Activated CD8-positive, alpha-beta memory T cell treated with anti-CD3 and anti-CD28 coated beads for 1 hour (primary cell): Measurements from ENCODE around the gene ADAT3.

ENCODE experiments used
- DNase-seq, 2 donors: peaks; one replicate each; pipeline ENCODE4 v3.0.0-alpha.2; 2020; ENCODE audit warnings: low read depth in 1 of 2; ENCODE audit errors: extremely low read depth in 1 of 2

The ADAT3 gene

GRCh38 chr19:1936916-1937610 lies 31.9 kb downstream of the ADAT3 start:
- DNase-seq = no peak

DNA sequence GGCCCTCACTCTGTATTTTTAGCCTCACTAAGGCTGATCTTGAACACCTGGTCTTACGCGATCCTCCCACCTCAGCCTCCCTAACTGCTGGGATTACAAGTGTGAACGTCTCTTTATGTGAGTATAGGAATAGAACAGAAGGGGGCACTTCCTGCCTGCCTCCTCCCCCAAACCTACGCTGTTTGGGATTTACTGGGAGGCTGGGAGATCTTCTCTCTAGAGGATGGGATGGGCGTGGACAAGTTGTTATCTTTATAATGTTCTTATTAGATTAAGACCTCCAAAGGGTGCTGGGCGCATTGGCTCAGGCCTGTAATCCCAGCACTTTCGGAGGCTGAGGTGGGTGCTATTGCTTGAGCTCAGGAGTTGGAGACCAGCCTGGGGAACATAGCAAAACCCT lies 32.9 kb downstream of the ADAT3 start:
- no peak for DNase-seq

DNA sequence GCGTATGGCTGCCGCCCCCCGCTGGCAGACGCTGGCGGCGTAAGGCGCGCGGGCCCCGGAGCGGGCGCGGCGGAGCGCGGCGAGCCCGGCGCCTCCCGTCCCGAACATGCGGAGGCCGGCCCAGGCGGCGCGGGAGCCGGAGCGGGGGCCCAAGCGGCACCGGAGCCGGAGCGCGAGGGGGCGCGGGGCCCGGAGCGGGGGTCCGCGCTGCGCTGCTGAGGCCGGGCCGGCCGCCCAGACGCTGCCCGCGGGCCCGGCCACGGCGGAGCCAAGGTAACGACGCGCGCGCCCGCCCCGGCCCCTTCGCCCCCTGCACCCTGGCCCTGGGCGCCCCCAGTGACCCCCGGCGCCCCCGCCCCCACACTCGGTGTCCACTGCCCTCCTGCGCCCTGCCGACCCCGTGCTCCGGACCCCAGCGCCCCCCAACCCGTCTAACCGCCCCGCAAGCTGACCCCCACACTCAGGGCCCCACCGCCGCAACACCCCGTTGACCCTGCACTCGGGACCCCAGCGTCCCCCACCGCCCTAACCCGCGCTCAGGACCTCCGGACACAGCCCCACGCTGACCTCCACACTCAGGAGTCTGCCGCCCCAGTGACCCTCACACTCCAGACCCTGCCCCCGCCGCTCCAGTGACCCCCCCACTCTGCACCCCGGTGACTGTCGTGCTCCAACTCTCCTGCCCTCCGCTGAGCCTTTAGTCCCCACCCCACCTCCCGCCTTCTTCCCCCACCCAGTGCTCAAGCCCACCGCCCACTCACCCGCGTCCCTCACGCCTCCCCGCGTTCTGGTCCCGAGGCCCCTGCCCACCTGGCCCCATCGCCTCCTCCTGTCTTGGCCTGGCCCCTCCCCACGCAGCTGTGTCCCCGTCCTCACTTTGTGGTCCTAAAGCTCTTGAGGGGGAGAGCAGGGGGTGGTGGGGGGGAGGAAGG lies 36.2 kb downstream of the ADAT3 start, which contains the start of gene CSNK1G2:
TSS of gene CSNK1G2 (plus strand) at position 27 of the 932 bp plus-strand sequence. CDS start 28,601 bp downstream, outside the sequence.
- no peak for DNase-seq

DNA sequence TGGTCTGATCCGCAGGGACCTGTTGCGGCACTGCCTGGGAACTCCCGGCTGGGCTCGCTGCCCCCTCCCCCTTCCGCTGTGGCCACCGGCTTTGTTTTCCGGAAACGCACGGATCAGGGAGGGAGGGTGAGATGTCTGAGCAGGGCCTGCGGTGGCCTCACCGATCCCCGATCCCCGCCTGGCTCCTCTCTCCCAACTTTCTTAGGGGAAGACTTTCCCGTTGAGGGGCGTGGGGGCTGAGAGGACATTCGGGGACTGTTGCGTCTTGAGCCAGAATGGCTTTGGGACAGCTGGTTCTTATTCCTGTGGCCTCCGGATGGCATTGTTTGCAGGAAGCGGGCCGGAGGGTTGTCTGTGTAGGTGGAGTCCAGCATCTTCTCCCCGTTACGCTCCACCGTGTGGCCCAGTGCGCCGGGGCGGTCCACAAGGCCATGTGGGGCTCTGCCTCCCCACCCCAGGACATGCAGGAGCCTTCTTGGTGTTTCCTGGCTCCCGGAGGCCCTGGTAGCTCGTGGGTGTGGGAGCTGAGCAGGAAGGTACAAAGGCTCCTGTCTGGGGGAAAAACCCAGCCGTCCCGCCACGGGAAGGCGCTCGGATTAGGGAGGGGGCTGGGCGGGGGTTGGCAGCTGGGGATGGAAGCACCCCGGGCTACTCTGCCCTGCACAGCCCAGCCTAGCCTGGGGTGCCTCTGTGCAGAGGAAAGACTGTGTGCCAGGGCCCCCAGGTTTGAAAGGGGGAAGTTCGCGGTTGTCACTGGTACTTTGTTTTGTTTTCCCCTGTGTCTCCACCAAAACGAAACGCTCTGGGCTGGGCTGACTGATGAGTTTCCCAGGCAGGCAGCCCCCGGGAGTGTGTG lies 37.1 kb downstream of the ADAT3 start:
- peak; percentile 59 to 60 for DNase-seq

DNA sequence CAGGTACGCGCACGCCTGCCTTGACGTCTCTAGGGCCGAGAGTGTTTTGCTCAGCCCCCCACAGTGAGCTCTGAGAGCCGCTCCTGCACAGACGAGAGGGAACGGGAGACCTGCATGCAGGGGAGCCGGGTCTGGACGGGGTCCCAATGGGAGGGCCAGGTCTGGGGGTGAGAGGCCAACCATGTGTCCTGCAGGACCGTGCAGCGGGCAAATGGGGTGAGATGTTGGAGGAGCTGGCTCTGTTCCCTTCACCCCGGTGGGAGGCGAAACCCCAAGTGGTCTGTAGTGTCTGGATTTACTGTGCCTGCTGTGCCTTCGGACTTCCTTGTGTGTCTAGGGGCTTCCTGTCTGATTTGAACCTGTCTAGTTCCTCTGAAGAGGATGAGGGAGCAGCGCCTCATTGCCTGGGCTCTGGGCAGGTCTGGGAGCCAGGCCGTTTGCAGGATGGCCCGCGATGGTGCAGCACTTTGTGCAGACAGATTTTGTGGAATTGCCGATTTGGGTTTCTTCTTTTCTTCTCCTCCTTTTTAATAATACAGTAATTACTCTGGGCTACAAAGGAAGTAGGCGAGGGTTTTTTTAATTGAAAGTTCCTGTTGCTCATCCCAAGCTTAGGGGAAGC lies 37.8 kb downstream of the ADAT3 start:
- DNase-seq = no peak

DNA sequence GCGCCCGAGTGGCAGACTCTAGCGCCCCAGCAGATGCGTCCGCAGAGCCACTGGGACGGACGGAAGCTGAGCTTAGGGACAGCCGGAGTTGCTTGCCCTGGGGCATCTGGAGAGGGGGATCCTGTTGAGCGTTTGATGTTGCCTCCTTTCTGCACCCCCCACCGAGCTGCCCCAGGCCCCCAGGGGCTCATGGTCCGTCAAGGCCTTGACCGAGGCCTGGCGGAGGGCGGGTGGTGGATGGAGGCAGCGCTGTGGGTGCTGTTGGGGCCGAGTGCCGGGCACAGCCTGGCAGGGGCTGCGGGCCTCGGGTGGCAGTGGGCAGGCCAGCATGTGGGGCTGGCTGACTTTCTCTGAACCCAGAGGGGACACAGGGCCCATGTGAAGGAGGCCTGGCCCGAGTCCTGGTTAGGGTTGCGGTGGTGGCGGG lies 38.5 kb downstream of the ADAT3 start:
- DNase-seq = no peak

GRCh38 chr19:1944088-1944915 lies 39.1 kb downstream of the ADAT3 start:
- no peak for DNase-seq

DNA sequence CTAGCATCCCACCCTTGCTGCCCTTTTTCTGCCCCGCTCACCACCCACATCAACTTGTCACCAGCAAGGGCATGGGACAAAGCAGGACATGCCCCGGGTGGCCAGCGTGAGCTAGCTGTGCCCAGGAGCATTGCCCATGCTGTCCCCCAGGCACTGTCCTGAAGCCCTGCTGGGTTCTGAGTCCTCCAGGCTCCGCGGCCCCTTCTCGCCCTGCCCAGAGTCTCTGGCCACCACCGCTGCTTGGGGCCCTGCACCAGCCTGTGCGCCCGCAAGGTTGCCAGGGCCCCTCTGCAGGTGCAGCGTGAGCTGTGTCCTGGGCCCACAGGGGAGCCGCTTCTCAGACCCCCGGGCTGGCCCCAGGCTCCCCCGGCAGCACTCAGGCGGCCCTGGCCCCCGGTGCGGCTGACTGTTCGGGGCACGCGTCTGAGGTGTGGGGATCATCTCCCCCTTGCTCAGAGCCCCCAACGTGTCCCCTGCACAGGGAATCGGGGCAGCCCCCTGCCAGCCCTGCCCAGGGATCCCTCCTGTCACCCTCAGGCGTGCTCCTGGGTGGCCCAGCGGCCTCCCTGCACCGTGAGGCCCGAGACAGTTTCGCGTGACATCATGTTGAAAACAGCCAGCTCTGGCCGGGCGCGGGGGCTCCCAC lies 39.8 kb downstream of the ADAT3 start:
- DNase-seq = no peak

DNA sequence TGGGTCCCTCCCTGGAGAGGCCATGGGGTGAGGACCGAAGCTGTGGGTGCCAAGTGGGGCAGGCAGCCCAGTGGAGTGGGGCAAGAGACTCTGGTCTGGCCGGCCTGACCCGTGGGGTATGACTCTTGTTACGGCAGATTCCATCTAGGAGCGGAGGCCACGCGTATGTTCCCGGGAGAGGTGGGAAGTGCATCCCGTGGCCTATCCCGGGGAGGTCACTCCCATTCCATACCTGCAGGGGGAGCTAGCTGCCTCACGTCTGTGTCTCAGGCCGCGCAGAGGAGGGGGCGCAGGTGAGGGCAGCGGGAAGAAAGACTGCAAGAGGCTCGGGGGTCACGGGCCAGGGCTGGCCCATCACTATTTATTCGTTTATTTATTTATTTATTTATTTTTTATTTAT lies 40.7 kb downstream of the ADAT3 start:
- no peak for DNase-seq

- no peak for DNase-seq
These were observed 42.5 kb downstream of the ADAT3 start for GRCh38 chr19:1947651-1948209.

DNA sequence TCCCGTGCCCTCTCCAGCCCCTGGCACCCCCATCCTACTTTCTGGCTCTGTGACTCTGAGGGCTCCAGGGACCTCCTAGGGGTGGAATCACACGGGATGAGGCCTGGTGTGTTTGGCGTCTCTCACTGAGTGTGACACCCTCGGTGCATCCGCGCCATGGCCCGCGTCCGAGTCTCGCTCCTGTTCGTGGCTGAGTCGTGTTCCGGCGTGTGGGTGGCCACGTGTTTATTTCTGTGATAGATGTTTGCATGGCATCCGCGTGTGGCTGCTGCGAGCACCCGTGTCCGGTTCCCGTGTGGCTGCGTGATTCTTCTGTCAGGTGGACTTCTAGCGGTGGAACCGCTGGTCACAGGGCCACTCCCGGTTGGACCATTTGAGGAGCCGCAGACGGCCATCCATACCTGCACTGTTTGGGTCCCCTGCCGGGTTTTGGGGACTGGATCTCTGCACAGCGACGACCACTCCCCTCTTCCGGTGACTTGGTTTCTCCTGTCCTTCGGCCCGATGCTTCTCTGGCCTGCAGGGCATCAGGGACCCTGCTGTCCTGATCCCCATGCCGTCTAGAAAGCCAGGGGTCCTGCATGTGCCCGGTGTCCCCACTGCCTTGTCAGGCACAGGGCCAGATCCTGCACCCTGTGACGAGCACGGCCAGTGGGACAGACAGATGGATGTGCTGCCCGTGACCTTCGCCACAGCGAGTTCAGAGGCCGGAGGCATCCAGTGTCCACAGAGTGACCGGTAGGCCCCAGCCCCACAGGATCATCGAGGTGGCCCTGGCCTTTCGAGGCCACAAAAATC lies 44.3 kb downstream of the ADAT3 start:
- DNase-seq = no peak

DNA sequence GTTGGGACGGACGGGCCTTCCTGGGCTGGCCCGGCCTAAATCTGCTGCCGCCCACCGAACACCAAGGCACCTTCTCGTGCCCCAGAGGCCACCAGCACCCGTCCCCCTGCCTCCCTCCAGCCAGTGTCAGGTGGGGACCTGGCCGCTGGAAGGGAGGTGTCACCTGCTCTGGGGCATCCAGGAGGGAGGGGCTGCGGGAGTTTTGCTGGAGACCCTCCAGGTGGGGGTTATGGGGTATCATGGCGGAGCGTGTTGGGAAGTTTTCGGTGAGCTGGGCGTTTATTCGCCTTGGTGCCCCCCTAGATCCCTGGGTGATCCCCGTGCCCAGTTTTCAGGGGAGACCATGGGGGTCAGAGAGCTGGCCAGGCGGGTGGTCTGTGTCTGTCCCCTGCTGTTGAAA lies 45.4 kb downstream of the ADAT3 start:
- DNase-seq = no peak

GRCh38 chr19:1952635-1953034 lies 47.4 kb downstream of the ADAT3 start:
- DNase-seq = no peak

GRCh38 chr19:1953037-1953436 lies 47.8 kb downstream of the ADAT3 start:
- no peak for DNase-seq

- no peak for DNase-seq
These were observed 48.4 kb downstream of the ADAT3 start for GRCh38 chr19:1953441-1954094.

DNA sequence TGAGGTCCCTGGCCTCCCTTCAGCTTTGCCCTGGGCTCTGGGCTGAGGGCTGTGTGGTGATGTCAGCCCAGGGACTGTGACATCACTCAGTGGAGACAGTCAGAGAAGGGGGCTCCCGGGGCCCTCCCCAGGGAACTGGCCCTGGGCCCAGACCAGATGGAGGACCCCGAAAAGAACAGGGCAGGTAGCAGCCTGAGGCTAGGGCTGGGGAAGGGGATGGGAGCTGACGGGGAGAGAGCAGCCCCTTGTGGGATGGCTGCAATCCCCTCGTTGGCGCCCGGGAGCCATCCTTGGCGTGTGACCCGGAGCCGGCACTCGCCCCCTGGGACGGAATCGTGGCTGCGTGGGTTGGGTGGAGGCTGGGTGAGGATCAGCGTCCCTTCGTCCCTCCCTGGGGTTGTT lies 49.3 kb downstream of the ADAT3 start:
- DNase-seq = no peak
